Bone marrow (tissue), 2 donors: ENCODE measurements around the gene CSF1.
"Not testable (repeated sequence)": the region's sequence is repeated elsewhere in the genome, so short reads cannot be mapped to it uniquely, and the experiment has no call there.

ENCODE experiments used
- DNase-seq, 2 donors: peaks; one replicate each; lab custom pipeline; 2025; lab: John Stamatoyannopoulos, UW

CSF1 gene

DNA sequence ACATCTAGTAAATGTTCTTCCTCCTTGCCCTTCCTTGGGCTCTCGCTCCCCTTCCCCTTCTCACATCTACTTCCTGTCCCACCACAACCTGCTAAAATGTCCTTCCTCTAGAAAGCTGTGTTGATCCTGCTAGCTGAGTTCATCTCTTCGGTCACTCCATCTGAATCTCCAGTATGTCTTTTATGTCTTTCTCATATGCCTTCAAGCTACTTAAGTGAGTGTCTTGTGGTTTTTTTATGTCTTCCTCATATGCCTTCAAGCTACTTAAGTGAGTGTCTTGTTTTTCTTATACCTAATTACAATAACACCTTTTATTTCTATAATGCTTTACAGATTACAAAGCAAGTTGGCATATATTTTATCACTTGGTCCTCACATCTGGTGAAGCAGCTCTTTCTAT lies 33.9 kb downstream of the CSF1 start:
- no peak for DNase-seq

DNA sequence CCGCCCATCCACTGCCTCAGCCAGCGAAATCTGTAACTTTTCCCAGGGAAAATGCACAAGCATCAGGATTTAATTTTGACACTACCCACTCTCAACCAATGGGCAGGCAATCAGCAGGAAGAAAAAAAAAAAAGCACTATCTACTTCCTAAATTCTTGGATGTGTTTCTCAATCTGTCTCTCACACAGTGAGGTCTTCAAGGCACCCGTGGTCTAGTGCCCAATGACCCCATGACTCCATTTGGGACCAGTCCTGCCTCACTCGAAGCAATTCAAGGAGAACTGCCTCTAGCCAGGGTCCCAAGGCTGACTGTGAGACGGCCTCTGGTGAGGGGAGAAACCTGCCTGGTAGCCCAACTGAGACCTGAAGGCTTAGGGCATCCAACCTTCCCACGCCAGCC lies 35.9 kb downstream of the CSF1 start:
- no peak for DNase-seq

DNA sequence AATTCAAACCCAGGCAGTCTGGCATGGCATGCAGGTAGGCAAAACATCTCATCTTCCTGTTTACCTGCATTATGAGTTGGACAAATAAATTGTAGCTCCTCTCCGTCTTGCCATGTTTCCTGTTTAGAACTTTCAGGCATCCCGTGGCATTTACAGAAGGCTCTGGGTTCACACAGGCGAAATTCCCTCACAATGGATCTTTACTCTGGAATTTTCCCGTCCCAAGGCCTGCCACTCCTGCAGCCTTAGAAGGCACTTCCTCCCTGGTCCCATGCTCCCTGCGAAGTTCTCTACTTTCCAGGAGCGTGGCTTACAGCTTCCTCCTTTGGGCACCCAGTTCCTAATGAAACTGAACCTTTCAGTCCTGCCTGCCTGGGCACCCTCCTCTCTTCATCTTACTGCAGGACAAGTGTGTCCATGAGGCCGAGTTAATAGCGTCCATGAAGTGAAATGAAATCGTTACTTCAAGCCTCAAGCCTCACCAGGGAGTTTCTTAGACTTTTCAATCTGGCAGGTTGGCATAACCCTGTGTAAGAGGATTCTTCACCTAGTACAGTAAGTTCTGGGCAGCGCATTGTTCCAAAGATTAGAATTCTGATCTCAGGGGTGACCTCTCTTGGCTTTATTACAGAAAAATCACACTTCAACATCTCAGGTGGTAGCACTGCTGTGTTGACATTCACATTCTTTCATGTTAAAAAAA lies 37.1 kb downstream of the CSF1 start:
- DNase-seq: no peak

DNA sequence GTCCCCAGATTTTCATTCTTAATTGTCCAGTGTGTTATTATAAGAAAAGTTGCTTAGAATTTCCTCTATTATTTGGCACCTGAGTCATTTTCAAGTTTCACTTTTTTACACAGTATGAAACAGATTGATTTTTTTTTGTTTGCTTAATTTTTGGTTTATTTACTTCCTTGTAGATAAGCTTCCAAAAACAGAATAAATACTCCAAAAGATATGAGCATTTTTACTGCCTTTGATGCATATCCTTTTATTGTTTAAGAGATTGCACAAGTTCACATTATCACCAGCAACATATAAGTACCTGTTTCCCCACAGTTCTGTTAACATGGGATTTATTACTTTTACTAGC lies 37.6 kb downstream of the CSF1 start:
- no peak for DNase-seq

DNA sequence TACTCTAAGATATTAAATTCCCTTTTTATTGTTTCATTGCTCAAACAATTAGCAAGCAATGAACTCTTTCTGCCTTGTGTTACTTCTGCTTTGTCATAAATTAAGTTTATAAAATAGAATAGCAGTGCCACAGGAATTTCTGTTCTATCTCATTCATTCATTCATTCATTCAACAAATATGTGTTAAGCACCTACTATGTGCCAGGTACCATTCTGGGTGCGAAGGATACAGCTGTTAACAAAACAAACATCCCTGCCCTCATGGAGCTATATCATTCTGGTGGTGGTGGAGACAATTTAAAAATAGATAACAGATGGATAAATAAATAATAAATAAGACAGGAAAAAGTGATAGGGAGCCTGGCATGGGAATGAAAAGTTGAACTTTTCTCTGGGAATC lies 39.4 kb downstream of the CSF1 start:
- DNase-seq: no peak

DNA sequence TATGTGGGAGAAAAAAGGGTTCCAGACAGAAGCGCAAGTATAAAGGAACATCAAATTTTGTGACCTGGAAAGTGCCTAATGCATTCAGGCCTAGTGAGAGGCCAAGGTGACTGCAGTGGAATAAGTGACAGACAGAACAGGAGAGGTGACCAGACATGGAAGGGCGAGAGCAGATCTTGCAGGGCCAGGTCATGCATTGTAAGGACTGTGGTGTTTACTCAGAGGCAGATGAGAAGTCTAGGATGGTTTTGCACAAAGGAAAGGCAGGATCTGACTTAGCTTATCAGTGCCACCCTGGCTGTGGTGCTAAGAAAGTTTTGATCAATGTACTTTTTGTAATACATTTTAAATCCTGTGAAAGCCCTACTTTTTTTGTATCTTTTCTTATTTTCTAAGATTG lies 39.9 kb downstream of the CSF1 start:
- no peak for DNase-seq

DNA sequence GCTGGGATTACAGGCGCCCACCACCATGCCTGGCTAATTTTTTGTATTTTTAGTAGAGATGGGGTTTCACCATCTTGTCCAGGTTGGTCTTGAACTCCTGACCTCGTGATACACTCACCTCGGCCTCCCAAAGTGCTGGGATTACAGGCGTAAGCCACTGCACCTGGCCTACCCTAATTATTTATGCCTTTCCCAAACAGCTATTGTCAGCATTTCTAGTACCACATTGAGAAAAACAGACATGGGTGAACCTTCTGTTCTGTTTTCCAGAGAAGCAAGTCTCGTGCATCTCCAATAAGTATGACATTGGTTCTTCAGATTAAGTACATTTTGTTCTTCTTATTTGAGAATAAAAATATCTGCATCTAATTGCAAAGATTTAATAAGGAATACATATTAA lies 40.9 kb downstream of the CSF1 start:
- not testable (repeated sequence) for DNase-seq

DNA sequence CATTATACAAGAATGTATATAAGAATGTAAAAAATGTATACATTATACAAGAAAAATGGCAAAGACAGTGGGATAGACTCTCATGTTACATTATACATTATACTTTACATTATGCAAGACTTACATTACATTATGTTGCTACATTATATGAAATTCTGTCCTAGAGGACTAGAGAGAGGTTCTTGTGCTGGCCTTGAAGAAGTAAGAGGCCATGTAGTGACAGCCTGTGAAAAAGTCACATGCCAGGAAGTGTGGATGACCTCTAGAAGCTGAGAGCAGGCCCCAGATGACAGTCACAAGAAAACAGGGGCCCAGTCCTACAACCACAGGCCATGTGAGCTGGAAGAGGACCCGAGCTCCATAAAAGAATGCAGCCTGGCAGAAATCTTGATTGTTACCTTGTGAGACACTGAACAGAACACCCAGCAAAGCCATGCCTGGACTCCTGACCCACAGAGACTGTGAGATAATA lies 43.4 kb downstream of the CSF1 start:
- DNase-seq: no peak

DNA sequence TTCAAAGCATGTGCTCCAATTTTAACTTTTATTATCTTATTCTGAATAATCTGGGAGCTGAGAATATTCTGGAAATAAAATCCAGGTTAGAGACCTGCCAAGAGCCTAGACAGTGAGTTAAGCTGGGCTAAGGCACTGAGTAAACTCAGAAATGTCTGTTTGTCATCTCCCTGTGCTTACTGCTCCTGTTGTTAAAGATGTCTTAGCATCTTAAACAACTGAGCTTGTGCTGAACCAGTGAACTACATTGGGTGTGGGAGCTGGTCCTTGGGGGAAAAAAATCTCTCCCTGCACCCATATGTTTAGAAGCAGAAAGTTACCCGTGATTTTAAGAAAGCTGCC lies 49.0 kb downstream of the CSF1 start:
- DNase-seq: no peak

DNA sequence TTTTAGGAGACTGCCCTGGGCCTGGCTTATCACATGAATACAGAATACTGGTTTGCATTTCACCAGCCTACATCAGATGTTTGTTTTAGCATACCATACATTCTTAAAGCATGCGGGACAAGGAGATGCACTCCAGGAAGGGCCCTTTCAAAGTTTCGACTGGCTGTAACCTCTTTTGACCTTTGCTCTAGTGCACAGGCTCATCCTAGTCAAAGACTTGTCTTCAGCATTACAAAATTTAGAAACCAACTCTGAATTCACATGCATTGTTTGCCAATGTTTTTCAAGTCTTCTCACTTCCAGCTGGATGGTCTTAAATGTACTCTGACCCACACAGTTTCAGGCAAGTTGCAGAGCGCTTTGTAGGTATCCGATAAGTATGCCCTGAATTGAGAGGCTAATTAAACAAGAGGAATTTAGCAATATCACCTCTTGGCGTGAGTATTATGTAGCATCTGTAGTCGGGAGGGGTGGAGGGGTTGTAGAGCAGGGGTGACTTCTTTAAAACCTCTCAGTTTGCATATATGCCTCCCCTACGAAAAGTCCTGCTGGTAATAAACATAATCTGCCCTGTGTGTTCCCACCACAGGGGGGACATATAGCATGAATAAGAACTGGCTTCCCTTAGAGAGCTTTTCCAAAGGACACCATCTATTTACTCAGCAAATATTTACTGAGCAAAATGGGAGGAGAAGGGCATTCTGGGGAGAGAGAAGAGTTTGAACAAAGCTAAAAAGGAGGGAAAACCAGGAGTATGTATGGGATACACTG lies 49.5 kb downstream of the CSF1 start:
- DNase-seq: no peak

DNA sequence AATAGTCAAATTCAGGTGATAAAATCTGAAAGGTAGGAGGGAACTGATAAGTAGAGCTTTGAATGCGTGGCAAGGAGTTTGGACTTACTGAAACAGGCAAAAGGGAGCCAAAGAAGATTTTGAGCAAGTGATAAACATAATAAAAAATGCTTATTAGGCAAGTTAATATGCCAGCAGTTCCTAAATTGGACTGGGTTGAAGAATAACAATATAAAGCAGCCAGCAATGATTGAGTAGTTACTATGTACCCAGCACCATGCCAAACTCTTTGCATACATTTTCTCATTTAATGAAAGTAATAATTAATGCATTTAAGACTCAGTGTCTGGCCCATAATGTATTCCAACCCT lies 50.1 kb downstream of the CSF1 start:
- DNase-seq: no peak

DNA sequence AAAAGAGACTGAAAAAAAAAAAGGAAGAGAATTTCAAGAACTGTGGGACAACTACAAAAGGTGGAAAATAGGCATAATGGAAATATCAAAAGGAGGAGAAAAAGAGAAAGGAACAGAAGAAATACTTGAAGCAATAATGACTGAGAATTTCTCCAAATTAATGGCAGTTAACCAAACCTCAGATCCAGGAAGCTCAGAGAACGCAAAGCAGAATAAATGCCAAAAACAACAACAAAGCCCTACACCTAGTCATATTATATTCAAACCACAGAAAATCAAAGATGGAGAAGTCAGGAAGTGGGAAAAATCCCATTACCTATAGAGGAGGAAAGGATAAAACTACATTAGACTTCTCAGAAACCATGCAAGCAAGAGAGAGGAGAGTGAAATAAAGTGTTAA lies 53.2 kb downstream of the CSF1 start:
- no peak for DNase-seq

DNA sequence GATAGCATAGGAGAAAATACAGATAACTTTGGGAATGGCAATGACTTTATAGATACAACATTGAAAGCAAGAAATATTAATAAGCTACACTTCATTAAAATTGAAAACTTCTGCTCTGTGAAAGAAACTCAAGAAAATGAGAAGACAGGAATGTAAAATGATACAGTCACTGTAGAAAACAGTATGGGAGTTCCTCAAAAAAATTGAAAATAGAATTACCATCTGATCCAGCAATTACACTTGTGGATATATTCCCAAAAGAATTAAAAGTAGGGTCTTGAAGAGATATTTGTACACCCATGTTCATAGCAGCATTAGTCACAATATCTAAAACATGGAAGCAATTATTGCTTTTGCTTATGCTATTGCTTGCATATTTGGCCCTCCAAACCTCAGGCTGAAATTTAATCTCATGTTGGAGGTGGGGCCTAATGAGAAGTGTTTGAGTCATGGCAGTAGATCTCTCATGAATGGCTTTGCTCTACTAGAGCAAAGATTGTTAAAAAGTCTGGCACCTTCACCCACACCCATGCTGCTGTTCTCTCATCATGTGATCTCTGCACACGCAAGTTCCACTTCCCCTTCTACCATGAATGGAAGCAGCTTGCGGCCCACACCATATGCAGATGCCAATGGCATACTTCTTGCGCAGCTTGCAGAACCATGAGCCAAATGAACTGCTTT lies 58.6 kb downstream of the CSF1 start:
- DNase-seq: no peak

DNA sequence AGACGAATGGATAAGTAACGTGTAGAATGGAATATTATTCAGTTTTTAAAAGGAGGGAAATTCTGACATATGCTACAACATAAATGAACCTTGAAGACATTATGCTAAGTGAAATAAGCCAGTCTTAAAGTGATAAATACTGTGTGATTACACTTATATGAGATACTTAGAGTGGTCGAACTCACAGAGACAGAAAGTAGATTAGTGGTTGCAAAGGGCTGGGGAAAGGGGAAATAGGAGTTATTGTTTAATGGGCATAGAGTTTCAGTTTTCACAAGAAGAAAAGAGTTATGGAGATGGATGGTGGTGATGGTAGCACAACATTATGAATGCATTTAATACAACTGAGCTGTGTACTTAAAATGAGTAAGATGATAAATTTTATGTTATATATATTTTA lies 59.3 kb downstream of the CSF1 start:
- no peak for DNase-seq

DNA sequence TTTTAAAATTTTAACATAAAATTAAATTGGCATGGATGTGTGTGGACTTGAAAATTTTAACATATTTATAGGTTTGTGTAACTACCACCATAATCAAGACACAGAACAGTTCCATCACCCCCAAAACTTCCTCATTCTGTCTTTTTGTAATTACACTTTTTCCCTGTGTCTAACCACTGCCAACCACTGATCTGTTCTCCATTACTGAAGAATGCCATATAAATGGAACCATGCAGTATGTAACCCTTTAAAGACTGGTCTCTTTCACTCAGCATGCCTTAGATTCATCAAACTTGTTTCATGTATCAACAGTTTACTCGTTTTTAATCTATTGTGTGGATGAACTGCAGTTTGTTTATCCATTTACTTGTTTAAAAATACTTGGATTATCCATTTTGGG lies 60.9 kb downstream of the CSF1 start:
- peak in 1 of 2 donors; percentile 14 for DNase-seq

DNA sequence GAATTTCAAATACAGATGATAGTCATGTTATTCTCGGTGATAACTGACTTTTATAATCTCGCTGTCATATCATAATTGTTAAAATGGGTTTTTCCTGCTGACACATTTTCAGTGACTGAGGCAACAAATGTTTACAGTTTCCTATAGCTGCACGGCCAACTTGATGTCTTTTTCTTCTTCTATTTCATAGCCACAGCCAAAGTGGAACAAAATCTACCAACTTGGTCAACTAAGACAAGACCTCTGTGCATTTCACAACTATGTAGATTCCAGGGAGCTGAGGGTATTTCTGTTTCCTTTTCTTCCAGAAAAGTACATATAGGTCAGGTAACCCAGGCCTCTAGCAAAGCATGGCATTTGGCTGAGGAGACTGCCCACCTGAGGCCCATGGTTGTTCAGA lies 63.5 kb downstream of the CSF1 start:
- no peak for DNase-seq

DNA sequence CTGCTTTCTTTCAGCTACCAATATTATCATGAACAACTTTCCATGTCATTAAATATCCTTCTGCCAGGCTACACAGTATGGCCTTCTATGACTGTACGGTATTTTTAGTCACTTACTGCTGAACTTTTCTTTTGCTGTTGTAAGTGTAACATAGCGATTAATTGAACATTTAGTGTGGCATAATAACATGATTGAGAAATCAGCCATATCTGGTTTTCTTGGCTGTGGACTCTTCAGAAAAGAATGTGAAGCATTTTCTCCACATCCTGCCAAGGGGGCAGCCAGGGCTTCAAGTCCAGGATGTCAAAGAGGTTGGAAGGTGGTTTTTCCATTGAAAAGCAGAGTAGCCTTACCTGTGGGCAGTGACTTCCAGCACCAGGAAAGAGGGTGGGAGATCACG lies 65.1 kb downstream of the CSF1 start:
- DNase-seq: no peak

DNA sequence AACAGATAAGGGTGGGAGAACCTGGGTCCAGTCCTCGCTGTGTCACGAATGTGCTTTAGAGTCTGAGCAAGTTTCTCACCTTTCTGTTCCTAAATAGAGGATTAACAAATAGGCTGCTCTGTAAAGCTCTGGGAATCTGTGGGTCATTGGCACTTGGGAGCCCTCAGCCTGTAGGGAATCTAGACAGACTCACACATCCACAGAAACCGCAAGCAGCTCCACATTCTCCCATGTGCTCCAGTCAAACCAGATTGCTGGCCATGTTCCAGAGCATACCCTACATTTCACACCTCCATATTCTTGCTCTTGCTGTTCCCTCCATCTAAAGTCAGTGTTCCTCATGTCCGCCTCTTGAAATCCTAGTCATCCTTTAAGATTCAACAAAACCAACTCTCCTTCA lies 66.1 kb downstream of the CSF1 start:
- no peak for DNase-seq

DNA sequence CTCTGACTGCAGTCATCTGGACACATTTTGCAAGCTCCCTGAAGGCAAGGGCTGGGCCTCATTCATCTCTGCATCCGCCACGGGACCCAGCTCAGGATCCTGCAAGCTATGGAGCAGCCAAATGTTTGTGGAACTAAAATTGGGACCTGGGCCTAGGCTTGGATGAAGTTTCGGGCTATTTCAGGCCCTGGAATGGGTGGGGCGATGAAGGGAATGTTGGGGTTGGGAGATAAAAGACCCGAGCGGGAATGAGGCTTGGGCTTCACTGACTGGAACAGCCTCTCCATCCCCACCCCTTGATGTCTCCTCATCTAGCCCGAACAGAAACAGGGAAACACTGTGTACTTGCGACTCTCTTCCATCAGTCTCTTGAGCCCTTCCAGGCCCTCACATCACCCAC lies 66.6 kb downstream of the CSF1 start:
- DNase-seq: no peak

DNA sequence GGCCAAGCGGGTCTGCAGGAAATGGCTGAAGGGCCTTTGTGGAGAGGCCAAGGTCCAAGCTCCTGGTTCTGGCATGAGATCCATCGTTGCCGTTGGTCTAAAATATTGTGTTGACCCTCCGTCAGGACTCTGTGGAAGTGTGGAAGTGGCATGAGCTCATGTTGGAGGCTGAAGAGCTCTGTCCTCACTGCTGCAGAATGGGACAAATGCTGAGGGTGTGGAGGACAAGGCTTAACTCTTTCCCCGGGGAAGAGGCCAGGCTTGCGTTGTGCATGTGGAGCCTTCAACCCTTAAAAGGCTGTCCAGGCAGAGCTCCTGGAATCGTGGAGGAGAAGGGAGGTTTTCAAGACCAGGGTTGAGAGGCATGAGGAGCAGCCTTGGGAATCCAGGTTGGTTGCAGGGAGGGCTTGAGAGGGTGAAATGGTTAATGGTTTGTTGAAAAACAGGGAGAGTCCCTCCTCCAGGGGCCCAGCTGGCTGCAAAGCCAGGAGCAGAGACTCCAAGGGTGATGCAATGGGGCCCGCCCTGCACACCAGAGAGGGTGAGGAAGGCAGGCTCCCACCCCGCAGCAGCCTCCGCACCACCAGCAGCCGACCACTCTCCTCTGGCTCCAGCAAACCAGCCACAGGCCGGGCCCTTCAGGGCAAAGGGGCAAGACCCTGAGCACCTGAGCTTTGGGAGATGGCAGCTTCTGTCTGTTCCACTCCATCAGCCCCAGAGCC lies 67.2 kb downstream of the CSF1 start:
- DNase-seq: no peak

DNA sequence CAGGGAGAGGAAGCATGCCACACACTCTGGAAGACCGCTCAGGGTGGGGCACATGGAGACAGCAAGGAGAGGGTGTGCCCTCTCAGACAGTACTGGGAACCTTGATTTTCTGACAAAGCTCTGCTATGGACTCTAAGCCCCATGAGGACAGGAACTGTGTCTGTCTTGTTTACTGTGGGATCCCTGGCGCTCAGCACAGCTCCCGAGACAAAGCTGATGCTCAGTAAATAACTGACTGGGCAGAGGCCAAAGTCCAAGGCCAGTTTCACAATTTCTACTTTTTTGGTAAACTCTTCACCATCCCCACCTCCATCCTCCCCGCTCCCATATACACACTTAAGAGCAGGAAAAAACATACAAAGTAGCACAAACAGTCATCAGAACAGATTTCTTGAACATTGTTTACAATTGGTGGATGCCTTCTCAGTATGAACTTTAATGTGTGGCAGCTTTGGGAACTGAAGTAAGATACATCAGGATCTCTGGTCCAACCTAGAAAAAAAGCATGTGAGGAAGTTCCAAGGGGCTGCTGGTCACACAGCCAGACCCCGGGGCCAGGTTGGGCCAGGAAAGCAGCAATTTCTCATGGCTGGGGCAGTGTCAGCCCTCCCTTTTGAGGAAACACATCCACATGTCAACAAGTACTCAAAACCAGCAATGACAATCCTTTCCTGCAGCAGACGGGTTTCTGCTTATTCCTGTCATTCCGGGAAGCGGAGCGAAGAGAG lies 68.3 kb downstream of the CSF1 start:
- no peak for DNase-seq

DNA sequence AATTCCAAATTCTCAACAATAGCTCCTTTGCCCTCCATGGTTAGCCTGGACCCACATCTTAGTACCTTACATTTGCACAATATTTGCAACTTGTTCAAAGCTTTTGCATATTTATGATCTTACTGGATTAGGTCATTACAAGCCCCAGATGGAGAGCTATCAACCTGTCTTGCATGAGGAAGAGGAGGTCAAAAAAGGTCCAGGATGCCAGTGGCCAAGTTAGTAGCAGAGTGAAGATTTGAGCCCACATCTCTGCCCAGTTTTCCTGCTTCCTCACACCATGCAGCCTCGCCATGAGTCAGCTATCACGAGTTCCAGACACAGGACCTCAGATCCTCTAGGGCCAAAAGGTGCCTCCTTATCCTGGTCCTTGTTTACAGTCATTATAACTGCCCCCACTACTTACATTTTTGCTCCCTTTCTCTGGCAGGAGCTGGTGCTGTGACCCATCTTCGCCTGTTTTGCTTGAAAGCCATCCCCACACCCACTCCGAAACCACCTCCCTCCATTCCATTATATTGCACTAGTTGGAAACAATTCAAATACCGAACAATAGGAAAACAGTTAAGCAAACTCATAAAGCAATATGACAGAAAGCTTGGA lies 68.9 kb downstream of the CSF1 start:
- no peak for DNase-seq
